ENCODE data around the gene MALRD1.
A peak's percentile ranks its signal among the peaks of the same experiment; 100 is the strongest.
"Not testable (repeated sequence)": the region's sequence is repeated elsewhere in the genome, so short reads cannot be mapped to it uniquely, and the experiment has no call there.

The MALRD1 gene

GRCh38 chr10:19483421-19483820 lies 434.8 kb downstream of the MALRD1 start:
- H3K4me3 Mint-ChIP-seq, result no peak overlapping the region
- H3K9me3 Mint-ChIP-seq, result peaks cover 0 to 5% of the 10 kb centered on the region in 2 donors
- no peaks in the 10 kb centered on the region for H3K36me3 Mint-ChIP-seq
- H3K4me1 Mint-ChIP-seq, result peaks cover 0 to 4% of the 10 kb centered on the region in 2 donors
- no peak overlapping the region for H3K27ac Mint-ChIP-seq
- no peak for DNase-seq
- H3K27me3 Mint-ChIP-seq, result no peaks in the 10 kb centered on the region
- ATAC-seq (replicated peaks), result no peak

- H3K27ac Mint-ChIP-seq, result no peak overlapping the region
- H3K36me3 Mint-ChIP-seq, result no peaks in the 10 kb centered on the region
- ATAC-seq (replicated peaks) (peak in 1 of 2 donors; percentile 60), DNase-seq (no peak)
- H3K4me3 Mint-ChIP-seq, result peak overlapping the region; percentile 5 to 57
- peaks cover 0 to 2% of the 10 kb centered on the region in 2 donors for H3K9me3 Mint-ChIP-seq
- peaks cover 0 to 18% of the 10 kb centered on the region in 2 donors for H3K4me1 Mint-ChIP-seq
- H3K27me3 Mint-ChIP-seq, result no peaks in the 10 kb centered on the region
Measured at GRCh38 chr10:19488592-19489280, 440.1 kb downstream of the MALRD1 start.

GRCh38 chr10:19491166-19491565 lies 442.6 kb downstream of the MALRD1 start:
- no peaks in the 10 kb centered on the region for H3K36me3 Mint-ChIP-seq
- ATAC-seq (replicated peaks), result peak; percentile 38 to 51
- no peaks in the 10 kb centered on the region for H3K9me3 Mint-ChIP-seq
- H3K4me3 Mint-ChIP-seq, result no peak overlapping the region
- peaks cover 0 to 18% of the 10 kb centered on the region in 2 donors for H3K4me1 Mint-ChIP-seq
- H3K27ac Mint-ChIP-seq, result no peak overlapping the region
- no peaks in the 10 kb centered on the region for H3K27me3 Mint-ChIP-seq
- DNase-seq, result no peak

- Mint-ChIP-seq H3K36me3 (no peaks in the 10 kb centered on the region), H3K4me1 (peaks cover 0 to 9% of the 10 kb centered on the region in 2 donors), H3K27me3 (no peaks in the 10 kb centered on the region), H3K4me3 (no peak overlapping the region), H3K9me3 (no peaks in the 10 kb centered on the region), H3K27ac (no peak overlapping the region)
- ATAC-seq (replicated peaks) (no peak), DNase-seq (no peak)
Measured at GRCh38 chr10:19493917-19494316, 445.3 kb downstream of the MALRD1 start.

GRCh38 chr10:19497026-19497425 lies 448.4 kb downstream of the MALRD1 start:
- H3K36me3 Mint-ChIP-seq, result no peaks in the 10 kb centered on the region
- ATAC-seq (replicated peaks) (no peak), DNase-seq (no peak)
- H3K27ac Mint-ChIP-seq, result no peak overlapping the region
- no peak overlapping the region for H3K4me3 Mint-ChIP-seq
- H3K27me3 Mint-ChIP-seq, result no peaks in the 10 kb centered on the region
- H3K4me1 Mint-ChIP-seq, result no peaks in the 10 kb centered on the region
- H3K9me3 Mint-ChIP-seq, result no peaks in the 10 kb centered on the region

GRCh38 chr10:19498393-19499290 lies 450.0 kb downstream of the MALRD1 start:
- no peaks in the 10 kb centered on the region for H3K4me1 Mint-ChIP-seq
- no peaks in the 10 kb centered on the region for H3K36me3 Mint-ChIP-seq
- DNase-seq (no peak), ATAC-seq (replicated peaks) (no peak)
- no peak overlapping the region for H3K4me3 Mint-ChIP-seq
- no peaks in the 10 kb centered on the region for H3K9me3 Mint-ChIP-seq
- H3K27me3 Mint-ChIP-seq, result no peaks in the 10 kb centered on the region
- H3K27ac Mint-ChIP-seq, result no peak overlapping the region

- no peaks in the 10 kb centered on the region for H3K4me1 Mint-ChIP-seq
- no peaks in the 10 kb centered on the region for H3K9me3 Mint-ChIP-seq
- H3K27ac Mint-ChIP-seq, result no peak overlapping the region
- H3K27me3 Mint-ChIP-seq, result no peaks in the 10 kb centered on the region
- no peak for ATAC-seq (replicated peaks)
- DNase-seq, result no peak
- H3K36me3 Mint-ChIP-seq, result no peaks in the 10 kb centered on the region
- H3K4me3 Mint-ChIP-seq, result no peak overlapping the region
Measured at GRCh38 chr10:19499291-19499770, 450.7 kb downstream of the MALRD1 start.

- no peak overlapping the region for H3K27ac Mint-ChIP-seq
- H3K4me3 Mint-ChIP-seq, result no peak overlapping the region
- H3K36me3 Mint-ChIP-seq, result no peaks in the 10 kb centered on the region
- H3K27me3 Mint-ChIP-seq, result no peaks in the 10 kb centered on the region
- no peaks in the 10 kb centered on the region for H3K9me3 Mint-ChIP-seq
- no peaks in the 10 kb centered on the region for H3K4me1 Mint-ChIP-seq
- DNase-seq (no peak), ATAC-seq (replicated peaks) (no peak)
Measured at GRCh38 chr10:19500959-19501358, 452.4 kb downstream of the MALRD1 start.

GRCh38 chr10:19505320-19506312 lies 457.0 kb downstream of the MALRD1 start:
- Mint-ChIP-seq H3K27ac (no peak overlapping the region), H3K4me1 (no peaks in the 10 kb centered on the region), H3K27me3 (no peaks in the 10 kb centered on the region), H3K4me3 (no peak overlapping the region), H3K9me3 (no peaks in the 10 kb centered on the region), H3K36me3 (no peaks in the 10 kb centered on the region)
- ATAC-seq (replicated peaks) (no peak), DNase-seq (no peak)

GRCh38 chr10:19510005-19510732 lies 461.6 kb downstream of the MALRD1 start:
- H3K36me3 Mint-ChIP-seq; ATAC-seq (replicated peaks); H3K27me3 Mint-ChIP-seq; H3K4me1 Mint-ChIP-seq; H3K9me3 Mint-ChIP-seq; H3K4me3 Mint-ChIP-seq; DNase-seq; H3K27ac Mint-ChIP-seq: not testable (repeated sequence)

GRCh38 chr10:19518109-19518508 lies 469.5 kb downstream of the MALRD1 start:
- ATAC-seq (replicated peaks) (no peak), DNase-seq (no peak)
- peaks cover 0 to 1% of the 10 kb centered on the region in 2 donors for H3K9me3 Mint-ChIP-seq
- H3K27me3 Mint-ChIP-seq, result no peaks in the 10 kb centered on the region
- H3K4me1 Mint-ChIP-seq, result no peaks in the 10 kb centered on the region
- H3K36me3 Mint-ChIP-seq, result no peaks in the 10 kb centered on the region
- no peak overlapping the region for H3K27ac Mint-ChIP-seq
- no peak overlapping the region for H3K4me3 Mint-ChIP-seq

- no peak for DNase-seq
- no peak overlapping the region for H3K4me3 Mint-ChIP-seq
- no peaks in the 10 kb centered on the region for H3K27me3 Mint-ChIP-seq
- no peak overlapping the region for H3K27ac Mint-ChIP-seq
- peak; percentile 44 to 50 for ATAC-seq (replicated peaks)
- H3K36me3 Mint-ChIP-seq, result no peaks in the 10 kb centered on the region
- no peaks in the 10 kb centered on the region for H3K4me1 Mint-ChIP-seq
- H3K9me3 Mint-ChIP-seq, result peaks cover 0 to 1% of the 10 kb centered on the region in 2 donors
Measured at GRCh38 chr10:19518632-19519031, 470.0 kb downstream of the MALRD1 start.

GRCh38 chr10:19531324-19531723 lies 482.7 kb downstream of the MALRD1 start:
- H3K4me1 Mint-ChIP-seq, result no peaks in the 10 kb centered on the region
- H3K27me3 Mint-ChIP-seq, result no peaks in the 10 kb centered on the region

More at GRCh38 chr10:19531324-19531723, 482.7 kb downstream of the MALRD1 start:
- Mint-ChIP-seq H3K9me3 (no peaks in the 10 kb centered on the region), H3K27ac (no peak overlapping the region), H3K4me3 (no peak overlapping the region), H3K36me3 (no peaks in the 10 kb centered on the region)
- ATAC-seq (replicated peaks) (no peak), DNase-seq (no peak)

Measured in stimulated activated naive B cell treated with anti-CD40 and anti-IgM and Interleukin-4, amounts not matched to agents 10 μg/mL and 1 μg/mL and 100 μg/mL, for 72 hours (primary cell).